DMS114 treated with DMSO at 0.1 percent for 48 hours (cell line): ENCODE measurements around the gene PPP2R2B.

Source experiments
- DNase-seq: peaks from one replicate; lab custom pipeline; 2025; ENCODE audit not compliant: unreplicated experiment; lab: John Stamatoyannopoulos, UW

The PPP2R2B gene

DNA sequence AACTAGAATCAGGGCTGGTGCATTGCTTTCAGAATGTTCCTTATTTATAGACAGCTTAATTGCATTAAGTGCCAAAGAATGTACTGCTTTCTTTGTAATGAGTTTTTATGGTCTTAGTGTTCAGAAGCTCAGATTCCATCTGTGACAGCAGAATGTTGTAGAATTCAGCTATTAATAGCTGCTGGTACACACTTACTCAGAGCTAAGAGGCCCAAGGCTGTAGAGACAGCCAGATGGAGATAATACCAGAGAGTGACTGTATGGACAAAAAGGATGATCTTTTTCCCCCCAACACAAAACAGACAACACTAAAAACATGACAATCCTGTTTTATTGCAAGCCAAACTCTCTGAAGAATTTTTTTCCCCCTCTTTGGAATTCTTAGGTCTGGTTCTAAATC lies 50.2 kb downstream of the PPP2R2B start:
- no peak for DNase-seq

DNA sequence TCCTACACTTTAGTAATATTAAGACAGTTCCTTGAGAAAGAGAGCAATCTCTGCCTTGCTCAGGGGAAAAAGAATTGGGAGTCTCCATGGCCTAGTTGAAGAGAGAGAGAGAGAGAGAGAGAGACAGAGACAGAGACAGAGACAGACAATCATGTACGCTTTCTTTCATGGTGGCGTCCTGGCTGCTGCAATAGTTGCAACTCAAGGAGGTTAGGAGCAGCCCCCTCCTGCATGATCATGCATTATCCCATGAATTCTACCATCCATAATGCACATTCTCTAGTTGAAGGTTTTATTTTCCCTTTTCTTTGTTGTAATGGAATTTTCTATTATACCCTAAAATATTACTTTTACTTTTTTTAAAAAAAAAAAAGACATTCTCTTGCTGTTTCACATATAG lies 50.7 kb downstream of the PPP2R2B start:
- no peak for DNase-seq

DNA sequence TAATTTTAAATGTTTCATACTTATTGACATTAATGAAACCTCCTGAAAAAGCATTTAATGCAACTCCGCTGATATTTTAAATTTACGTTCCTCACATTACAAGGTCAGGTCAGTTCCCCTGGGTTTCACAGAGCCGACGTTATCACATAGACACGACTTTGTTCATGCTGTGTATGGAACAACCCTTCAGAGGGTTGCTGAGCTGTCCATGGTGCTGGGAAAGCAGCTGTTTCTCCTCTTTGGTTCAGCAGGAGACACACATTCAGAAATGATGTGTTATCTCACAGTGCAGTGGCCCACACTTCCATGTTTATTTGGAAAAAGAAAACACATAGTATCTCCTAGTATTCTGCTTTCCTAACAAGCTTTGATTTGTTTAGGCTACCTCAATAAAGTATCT lies 53.5 kb downstream of the PPP2R2B start:
- DNase-seq: no peak

DNA sequence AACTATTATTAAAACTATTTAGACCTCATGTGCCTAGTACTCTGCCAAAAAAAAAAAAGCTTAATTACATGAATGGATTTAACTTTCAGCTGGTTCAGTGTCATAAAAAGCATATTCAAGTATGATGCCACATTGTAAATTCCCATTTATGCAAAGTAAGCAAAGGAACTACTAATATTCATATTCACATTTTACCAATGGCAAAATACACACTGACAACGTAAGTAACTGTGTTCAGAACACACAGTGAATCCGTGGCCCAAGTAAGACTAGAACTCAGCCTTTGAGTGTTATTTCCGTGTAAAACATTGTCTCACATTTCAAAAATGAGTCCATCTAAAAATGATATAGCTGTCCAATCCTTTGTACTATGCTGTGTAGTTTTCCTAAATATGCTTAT lies 56.8 kb downstream of the PPP2R2B start:
- no peak for DNase-seq

DNA sequence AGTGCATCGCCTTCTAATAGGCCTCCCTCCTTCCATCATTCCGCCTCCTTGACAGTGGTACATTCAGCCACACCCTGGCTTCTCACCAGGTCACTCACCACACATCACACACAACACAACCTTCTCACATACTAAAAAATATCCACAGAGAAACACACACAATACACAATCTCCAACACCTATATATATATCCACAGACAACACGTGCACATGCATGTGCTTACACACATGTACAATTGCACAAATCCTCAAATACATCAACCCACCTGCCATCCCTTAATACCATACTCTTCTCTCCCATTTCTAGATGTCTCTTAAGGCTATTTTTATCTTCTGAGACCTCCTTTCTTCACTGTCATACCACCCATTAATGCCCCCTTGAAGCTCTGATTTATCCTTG lies 57.6 kb downstream of the PPP2R2B start:
- DNase-seq: no peak

DNA sequence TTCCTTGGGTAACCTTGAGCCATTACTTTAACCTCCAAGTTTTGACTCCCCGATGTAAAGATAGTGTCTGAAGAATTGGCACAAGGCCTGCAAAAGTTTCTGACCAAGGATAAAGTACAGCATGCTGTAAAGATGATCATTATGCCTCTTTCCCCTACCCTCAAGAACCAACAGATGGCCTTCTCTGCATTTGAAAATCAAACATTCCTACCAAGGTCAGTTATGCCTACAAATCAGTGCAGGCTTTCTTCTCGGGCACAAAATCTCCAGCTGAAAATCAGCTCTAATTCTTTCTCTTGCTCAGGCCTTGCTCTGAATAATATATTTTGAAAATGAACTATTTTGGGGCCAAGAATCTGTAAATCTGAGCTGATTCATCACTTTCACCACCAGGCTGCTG lies 59.7 kb downstream of the PPP2R2B start:
- DNase-seq: no peak

DNA sequence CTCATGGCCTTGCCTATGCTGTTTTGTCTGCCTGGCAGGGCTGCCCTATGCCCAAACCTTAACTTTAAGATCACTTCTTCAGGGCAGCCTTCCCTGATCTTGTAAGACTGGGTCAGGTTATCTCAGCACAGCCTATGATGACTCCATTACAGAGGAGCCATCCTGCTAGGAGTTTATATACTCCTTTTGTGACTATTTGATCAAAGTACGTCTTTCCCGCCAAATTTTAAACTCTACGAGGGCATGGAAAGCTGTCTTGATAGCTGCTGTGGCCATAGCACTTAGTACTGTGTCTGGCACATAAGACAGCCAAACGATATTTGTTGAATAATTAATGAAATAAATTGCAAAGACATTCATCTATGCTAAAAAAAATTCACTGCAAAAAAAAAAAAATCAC lies 60.6 kb downstream of the PPP2R2B start:
- DNase-seq: no peak

DNA sequence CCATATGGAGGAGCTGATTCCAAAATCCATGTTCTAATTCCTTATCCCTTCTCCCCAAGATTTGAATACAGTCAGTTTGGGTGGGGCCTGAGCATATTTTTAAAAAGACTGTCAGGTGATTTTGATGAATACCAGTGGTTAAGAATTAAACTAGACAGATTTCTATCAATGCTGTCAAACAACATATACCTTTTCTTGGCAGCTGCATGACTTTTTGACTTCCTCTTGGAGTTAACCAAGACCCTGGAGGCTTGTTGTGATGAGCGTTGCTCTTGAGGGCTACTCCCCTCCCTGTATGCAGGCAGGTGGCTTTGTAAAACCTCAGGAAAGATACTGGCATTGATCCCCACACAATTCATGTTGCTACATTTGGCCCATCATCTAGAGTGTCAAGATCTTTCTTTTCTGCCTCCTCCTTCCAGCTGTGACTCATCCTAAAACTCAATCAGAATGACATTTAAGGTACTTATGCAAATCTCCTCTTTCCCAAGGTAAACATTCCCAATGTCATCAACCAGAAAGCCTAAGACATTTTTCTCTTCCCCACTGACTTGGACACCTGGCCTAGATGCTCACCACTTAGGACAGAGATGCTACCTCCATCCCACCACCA lies 61.7 kb downstream of the PPP2R2B start:
- no peak for DNase-seq

DNA sequence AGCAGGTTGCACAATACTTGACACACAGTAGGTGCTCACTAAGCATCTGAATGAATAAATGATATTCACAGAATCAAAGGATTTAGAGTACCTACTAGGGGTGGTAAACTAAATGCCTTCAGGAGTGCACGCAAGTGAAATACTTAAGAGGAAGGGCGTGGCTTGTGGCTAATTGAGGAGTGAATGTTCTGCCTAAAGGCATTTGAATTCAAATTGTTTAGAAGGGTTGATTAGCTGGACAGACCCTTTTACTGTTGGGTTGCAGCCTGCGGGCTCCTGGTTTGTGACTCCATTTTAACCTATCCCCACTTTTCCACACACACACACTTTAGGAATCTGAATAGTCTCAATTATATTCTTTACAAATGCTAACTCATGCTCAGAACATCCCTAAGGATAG lies 63.1 kb downstream of the PPP2R2B start:
- no peak for DNase-seq

DNA sequence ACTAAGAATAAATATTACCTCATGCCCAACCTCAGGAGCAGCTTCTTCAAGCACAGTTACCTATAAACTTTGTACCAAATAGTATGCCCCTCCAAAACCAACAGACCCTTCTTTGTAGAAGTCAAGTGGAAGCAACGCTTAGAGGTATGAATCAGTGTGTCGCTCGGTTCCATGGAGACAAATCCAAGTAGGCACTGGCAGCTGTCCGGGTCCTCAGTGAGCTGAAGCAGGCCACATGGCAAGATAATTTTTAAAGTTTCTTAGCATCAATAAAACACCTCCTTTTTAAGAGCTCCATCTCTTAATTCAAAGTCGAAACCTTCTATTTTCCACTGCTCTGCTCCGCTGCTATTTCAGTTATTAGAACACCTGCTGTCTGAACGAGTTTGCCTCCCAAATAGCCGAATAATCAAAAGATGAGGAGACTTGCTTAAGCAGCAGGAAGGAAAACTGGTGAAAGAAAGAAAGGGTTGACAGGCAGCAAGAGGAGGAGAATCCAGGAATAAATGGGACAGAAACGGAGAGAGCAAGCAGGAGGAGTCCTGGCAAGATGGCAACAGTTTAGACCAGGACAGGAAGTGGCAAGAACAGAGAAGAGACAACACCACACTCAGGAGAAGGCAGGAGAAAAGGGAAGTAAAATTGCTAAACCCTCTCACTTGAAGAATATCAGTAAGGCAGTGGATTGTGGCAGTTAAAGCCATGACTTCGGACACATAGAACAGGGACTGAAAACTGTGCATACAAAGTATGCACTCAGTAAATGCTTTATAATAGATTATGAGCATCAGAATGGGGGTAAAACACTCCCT lies 65.0 kb downstream of the PPP2R2B start:
- DNase-seq: no peak

DNA sequence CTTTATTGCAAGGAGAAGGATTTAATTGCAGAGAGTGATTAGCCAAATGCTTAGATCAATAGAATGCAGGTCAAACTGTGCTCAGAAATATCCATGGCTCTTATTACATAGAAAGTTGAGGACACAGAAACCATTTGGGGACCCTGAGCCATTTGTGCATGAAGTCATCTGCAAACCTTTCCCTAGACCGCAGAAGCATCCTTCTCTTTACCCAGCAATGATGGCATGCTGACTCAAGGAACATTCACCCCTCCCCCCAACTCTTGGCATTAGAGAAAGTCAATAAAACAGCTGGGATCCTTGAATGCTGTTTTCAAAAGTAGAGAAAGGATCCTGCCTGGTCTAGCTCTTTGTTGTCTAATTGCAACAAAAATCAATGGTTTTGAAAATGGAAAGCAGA lies 73.5 kb downstream of the PPP2R2B start:
- no peak for DNase-seq

DNA sequence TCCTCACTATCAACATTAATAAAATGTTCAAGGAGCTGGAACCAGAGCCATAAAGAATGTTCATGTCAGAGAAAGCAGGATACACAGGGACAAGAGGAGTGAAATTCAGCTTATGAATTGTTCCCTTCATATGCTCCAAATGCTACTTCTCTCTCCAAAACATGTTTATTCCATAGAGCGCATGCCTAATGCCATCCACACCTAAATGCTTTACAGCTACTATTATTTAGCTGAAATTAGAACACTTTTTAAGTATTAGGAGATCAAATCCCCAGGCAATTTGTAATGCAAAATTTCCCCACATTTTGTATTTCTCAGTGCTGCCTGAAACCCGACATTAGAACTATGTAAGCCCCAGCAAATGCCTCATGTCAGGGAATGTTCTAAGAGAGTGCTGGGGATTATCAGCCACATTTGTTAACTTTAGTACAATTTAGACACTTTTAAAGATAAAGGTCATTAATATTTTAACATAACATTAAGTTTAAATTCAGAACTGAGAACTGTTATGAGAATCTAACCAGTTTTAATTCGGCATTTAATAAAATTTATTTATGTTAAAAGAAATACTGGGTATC lies 75.5 kb downstream of the PPP2R2B start:
- DNase-seq: no peak

DNA sequence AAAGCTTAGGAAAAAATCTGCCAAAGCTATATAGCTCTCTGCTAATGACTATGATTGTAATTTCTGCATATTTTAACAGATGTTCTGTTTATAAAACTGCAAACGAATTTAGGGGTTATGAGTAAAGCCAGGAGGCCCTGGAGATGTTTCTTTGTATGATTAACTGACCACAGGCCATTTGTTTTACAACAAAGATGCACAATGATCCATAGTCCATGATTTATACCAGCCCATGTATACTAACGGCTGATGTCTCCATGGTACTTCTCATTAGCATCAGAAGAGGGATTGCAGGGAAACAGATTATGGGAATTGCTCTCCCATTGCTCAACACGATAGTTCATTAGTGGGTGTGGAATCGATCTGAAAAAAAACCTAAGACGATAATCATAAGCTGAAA lies 78.9 kb downstream of the PPP2R2B start:
- DNase-seq: no peak

DNA sequence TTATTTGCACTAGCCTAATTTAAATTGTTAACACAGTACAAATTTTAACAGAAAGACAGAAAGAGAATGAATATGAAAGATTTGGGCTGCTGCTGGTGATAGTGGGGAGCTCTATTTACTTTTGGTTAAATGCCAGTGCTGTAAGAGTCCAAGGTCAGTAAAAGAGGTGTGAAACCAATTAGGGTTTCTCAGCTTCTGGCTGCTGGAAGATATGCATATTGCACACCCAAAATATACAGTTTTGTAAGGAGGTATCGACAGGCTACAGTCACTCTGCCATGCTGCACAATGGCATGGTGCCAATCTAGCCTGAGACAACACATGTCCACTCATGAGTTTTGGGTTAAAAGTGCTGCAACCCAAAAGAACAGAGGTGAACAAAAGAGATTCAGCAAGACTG lies 79.3 kb downstream of the PPP2R2B start:
- DNase-seq: no peak

DNA sequence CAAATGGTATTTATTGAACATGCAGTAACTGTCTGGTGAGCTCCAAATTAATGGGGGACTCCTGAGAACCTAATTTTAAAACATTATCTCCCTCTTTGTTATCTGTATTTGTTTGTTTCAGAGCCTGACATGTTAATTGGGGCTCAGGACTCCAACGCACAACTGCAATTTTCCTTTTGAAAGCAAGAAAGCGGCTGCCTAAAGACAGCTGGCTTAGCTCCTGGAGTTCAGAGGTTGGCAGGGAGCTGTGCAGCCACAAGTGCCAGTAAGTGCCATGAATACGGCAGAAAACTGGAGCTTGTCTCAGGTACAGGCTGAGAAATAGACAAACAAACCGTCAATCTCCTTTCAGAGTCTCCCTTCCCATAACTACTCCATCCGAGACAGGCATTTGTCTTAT lies 80.9 kb downstream of the PPP2R2B start:
- no peak for DNase-seq

DNA sequence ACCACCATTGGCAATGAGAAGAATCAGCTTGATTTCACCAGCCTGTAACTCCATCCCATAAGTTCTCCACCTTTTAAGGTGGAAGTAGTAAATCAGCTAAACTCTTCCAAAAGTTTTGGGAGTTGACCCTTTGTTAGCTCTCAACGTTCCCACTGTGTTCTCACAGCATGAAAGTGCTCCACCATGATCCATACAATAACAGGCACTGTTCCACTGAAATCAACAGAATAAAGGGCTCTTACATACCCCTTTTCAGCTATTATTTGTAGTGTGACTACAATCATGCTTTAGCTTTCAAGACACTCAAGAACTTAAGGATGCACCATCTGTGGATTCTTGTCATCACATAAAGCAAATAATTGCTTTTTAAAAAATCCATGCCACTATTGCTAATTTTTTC lies 81.6 kb downstream of the PPP2R2B start:
- DNase-seq: no peak

DNA sequence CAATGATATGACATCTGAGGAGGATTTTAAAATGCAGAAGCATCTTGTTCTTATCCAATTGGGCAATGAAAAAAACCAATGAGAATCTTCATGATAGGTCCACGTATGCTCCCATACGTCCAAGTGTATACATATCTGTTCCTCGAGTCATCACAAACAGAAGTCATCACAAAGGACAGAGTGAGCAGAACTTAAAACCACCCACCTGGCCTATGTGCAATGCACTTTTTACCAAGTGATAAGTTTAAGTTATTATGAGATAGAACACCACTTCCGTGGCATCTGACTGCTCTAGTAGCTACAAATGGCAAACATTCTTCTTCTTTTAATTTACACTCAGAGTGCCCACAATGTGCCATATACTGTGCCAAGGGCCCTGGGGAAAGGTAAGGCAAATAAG lies 82.4 kb downstream of the PPP2R2B start:
- DNase-seq: no peak

DNA sequence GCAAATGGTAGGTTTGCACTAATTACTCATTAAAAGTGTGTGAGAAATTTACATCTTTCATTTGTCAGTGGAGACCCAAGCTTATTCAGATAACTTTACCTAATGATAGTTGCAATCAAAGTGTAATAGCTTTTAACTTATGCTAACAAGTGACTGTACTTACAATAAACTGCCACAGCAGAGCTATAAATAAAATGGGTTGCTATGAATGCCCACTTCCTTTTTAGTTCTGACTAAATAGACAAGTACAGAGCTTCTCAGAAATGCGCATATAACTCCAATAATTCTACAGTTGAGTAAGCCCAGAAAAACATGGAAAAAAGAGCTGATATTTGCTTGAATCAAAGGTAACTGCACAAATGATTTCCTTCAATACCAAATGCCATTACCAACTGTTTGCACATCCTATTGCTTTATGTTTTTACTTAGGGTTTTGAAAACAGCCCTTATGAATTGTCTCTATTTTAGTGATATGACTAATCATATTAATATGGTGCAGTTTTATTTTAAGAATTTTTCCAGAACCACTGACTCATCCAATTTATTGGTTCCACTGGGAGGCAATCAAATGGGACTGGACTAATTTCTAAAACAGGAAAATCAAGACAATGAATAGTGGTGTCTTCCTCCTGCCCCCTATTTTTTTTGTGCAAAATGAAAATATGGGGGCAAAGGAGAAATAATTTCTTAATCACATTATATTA lies 84.1 kb downstream of the PPP2R2B start:
- DNase-seq: no peak

DNA sequence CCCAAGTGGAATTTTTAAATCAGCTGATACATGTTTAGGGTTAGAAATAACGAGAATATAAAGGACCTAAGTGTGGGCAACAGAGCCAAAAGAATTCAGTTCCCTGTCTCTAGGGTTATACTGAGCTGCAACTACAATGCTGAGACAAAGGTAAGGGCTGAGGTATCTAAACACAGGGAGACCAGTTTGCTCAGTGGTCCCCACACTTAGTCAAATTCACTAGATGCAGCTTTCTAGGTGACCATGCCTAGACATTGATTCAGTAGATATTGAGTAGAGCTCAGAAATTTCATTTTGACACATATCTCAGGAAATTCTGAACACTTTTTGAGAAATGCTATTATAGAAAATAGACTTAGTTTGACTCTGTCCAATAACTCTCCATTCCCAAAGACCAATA lies 84.8 kb downstream of the PPP2R2B start:
- DNase-seq: no peak

DNA sequence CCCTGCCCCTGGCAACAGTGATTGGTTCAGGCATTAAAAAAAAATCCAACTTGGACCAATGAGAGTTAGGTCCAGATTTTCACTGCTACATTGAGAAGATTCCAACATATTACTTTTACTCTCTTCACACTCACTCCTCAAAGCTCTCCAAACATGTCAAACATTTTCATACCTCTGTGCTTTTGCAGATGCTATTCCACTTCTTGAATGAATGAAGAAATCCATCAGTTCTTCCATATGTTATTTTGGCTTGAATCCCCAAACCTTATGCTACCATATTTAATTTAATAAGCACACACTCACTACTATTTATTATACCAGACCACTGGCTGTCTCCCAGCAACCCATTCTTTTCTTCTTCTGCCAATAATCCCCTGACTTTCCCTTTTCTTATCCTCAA lies 87.1 kb downstream of the PPP2R2B start:
- DNase-seq: no peak

DNA sequence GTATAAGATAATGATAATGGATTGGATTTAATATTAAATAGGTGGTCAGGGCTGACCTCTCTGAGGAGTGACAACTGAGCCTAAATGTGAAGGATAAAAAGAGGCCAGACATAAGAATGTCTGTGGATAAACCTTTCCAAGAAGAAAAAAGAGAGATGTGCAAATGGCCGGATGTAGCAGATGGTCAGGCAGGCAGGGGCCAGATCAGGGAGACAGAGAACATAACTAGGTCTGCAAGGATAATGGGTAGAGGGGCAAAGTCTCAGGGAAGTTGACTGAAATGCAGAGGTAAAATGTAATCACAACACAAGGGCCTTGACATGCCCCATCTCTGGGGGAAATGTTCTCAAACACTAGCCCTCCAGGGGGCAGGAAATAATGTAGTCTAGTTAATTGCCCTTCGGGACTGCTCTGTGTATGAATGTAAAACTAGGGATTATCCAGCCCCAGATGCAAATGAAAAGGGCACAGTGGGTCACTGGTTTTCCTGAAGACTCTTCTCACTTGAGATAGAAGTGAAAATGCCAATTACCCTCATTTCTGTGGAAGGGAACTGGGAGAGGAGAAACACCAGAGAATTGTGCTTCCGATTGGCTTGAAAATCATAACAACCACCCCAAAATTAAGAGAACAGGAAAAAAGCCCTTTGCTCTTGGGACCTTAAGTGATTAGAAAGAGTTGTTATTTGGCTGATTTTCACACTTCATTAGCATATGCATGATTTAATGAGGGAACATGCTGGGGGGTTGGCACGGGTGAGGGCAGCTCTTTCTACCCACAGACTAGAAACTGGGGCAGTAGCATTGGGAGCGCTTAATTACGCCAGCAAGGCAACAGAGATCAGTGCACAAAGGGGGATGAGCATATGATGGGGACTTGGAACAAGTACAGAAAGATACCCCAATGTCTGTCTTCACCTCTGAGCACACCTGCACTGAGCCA lies 88.6 kb downstream of the PPP2R2B start:
- DNase-seq: no peak
